Measurements from ENCODE around the gene SP5. TPM values are rescaled to one million over a fixed set of nuclear protein-coding genes. Genes with fewer than 3 reads are reported as not detected.

Gene SP5
- total RNA-seq, 1 experiment from 2014 or later = 1.7 TPM

DNA sequence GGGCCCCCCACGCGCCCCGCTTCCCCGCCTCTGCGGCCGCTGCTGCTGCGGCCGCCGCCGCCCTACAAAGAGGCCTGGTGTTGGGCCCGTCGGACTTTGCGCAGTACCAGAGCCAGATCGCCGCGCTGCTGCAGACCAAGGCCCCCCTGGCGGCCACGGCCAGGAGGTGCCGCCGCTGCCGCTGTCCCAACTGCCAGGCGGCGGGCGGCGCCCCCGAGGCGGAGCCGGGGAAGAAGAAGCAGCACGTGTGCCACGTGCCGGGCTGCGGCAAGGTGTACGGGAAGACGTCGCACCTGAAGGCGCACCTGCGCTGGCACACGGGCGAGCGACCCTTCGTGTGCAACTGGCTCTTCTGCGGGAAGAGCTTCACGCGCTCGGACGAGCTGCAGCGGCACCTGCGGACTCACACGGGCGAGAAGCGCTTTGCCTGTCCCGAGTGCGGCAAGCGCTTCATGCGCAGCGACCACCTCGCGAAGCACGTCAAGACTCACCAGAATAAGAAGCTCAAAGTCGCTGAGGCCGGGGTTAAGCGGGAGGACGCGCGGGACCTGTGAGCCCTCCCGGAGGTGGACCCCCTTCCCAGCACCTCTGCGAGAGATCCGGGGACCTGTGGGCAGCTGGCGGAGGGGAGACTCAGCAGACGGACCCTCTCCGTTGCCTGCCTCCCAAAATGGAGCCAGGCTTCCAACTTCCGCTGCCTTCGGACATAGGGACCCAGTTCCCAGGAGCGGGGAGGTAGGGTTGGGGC, 1.9 kb downstream of the SP5 start (continued):
- peak; percentile 100 for TF ChIP-seq ZNF138 (CRISPR knock-in tag; conservative IDR thresholded peaks at IDR 0.05)
- peak; percentile 99 for TF ChIP-seq FOXK1 (CRISPR knock-in tag; IDR thresholded peaks at IDR 0.05)
- TF ChIP-seq FOXJ3 (CRISPR knock-in tag; IDR thresholded peaks at IDR 0.05; ENCODE audit: borderline replicate concordance) = peak; percentile 76; the same call in 1 of the 2 replicates
- TF ChIP-seq ETV6 (CRISPR knock-in tag; IDR thresholded peaks at IDR 0.05) = peak; percentile 100
- TF ChIP-seq, protein P1, sequence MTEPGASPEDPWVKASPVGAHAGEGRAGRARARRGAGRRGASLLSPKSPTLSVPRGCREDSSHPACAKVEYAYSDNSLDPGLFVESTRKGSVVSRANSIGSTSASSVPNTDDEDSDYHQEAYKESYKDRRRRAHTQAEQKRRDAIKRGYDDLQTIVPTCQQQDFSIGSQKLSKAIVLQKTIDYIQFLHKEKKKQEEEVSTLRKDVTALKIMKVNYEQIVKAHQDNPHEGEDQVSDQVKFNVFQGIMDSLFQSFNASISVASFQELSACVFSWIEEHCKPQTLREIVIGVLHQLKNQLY (CRISPR knock-in tag; IDR thresholded peaks at IDR 0.05) = peak; percentile 98
- TF ChIP-seq, protein P2, sequence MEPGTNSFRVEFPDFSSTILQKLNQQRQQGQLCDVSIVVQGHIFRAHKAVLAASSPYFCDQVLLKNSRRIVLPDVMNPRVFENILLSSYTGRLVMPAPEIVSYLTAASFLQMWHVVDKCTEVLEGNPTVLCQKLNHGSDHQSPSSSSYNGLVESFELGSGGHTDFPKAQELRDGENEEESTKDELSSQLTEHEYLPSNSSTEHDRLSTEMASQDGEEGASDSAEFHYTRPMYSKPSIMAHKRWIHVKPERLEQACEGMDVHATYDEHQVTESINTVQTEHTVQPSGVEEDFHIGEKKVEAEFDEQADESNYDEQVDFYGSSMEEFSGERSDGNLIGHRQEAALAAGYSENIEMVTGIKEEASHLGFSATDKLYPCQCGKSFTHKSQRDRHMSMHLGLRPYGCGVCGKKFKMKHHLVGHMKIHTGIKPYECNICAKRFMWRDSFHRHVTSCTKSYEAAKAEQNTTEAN (CRISPR knock-in tag; IDR thresholded peaks at IDR 0.05) = peak; percentile 97
- peak; percentile 99 for TF ChIP-seq NFE2L1 (CRISPR knock-in tag; IDR thresholded peaks at IDR 0.05)
- peak; percentile 98 for TF ChIP-seq TCF7 (CRISPR knock-in tag; IDR thresholded peaks at IDR 0.05; ENCODE audit: low read depth)
- TF ChIP-seq GRHL2 (CRISPR knock-in tag; IDR thresholded peaks at IDR 0.05; ENCODE audit: insufficient replicate concordance, severe bottlenecking) = no peak
- TF ChIP-seq ATF1 (CRISPR knock-in tag; IDR thresholded peaks at IDR 0.05) = peak; percentile 99
- no peak for TF ChIP-seq OVOL2 (CRISPR knock-in tag; IDR thresholded peaks at IDR 0.05; ENCODE audit: borderline replicate concordance)
- peak; percentile 80 for TF ChIP-seq SP1 (CRISPR knock-in tag; conservative IDR thresholded peaks at IDR 0.05)
- no peak for TF ChIP-seq RORB (CRISPR knock-in tag; IDR thresholded peaks at IDR 0.05)
- no peak for TF ChIP-seq ZNF671 (CRISPR knock-in tag; IDR thresholded peaks at IDR 0.05)
- peak; percentile 100 for TF ChIP-seq RELA (CRISPR knock-in tag; IDR thresholded peaks at IDR 0.05; ENCODE audit: borderline replicate concordance)
- TF ChIP-seq, protein P3, sequence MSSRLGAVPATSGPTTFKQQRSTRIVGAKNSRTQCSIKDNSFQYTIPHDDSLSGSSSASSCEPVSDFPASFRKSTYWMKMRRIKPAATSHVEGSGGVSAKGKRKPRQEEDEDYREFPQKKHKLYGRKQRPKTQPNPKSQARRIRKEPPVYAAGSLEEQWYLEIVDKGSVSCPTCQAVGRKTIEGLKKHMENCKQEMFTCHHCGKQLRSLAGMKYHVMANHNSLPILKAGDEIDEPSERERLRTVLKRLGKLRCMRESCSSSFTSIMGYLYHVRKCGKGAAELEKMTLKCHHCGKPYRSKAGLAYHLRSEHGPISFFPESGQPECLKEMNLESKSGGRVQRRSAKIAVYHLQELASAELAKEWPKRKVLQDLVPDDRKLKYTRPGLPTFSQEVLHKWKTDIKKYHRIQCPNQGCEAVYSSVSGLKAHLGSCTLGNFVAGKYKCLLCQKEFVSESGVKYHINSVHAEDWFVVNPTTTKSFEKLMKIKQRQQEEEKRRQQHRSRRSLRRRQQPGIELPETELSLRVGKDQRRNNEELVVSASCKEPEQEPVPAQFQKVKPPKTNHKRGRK (CRISPR knock-in tag; IDR thresholded peaks at IDR 0.05; ENCODE audit: borderline replicate concordance) = 0 out of 2 replicates have a peak, but pooled peaks have one; percentile 63
- peak; percentile 98 for TF ChIP-seq NR3C1 (CRISPR knock-in tag; conservative IDR thresholded peaks at IDR 0.05; ENCODE audit: low read depth)
- no peak for TF ChIP-seq ZNF423 (CRISPR knock-in tag; IDR thresholded peaks at IDR 0.05)
- TF ChIP-seq SOX15 (CRISPR knock-in tag; IDR thresholded peaks at IDR 0.05) = no peak
- no peak for TF ChIP-seq PRRX2 (CRISPR knock-in tag; IDR thresholded peaks at IDR 0.05)
- TF ChIP-seq, protein P4, sequence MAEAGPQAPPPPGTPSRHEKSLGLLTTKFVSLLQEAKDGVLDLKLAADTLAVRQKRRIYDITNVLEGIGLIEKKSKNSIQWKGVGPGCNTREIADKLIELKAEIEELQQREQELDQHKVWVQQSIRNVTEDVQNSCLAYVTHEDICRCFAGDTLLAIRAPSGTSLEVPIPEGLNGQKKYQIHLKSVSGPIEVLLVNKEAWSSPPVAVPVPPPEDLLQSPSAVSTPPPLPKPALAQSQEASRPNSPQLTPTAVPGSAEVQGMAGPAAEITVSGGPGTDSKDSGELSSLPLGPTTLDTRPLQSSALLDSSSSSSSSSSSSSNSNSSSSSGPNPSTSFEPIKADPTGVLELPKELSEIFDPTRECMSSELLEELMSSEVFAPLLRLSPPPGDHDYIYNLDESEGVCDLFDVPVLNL (CRISPR knock-in tag; IDR thresholded peaks at IDR 0.05; ENCODE audit: borderline replicate concordance, low read depth) = peak; percentile 95
- TF ChIP-seq, protein P5, sequence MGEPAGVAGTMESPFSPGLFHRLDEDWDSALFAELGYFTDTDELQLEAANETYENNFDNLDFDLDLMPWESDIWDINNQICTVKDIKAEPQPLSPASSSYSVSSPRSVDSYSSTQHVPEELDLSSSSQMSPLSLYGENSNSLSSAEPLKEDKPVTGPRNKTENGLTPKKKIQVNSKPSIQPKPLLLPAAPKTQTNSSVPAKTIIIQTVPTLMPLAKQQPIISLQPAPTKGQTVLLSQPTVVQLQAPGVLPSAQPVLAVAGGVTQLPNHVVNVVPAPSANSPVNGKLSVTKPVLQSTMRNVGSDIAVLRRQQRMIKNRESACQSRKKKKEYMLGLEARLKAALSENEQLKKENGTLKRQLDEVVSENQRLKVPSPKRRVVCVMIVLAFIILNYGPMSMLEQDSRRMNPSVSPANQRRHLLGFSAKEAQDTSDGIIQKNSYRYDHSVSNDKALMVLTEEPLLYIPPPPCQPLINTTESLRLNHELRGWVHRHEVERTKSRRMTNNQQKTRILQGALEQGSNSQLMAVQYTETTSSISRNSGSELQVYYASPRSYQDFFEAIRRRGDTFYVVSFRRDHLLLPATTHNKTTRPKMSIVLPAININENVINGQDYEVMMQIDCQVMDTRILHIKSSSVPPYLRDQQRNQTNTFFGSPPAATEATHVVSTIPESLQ (CRISPR knock-in tag; IDR thresholded peaks at IDR 0.05) = peak; percentile 88; the same call in 1 of the 2 replicates
- TF ChIP-seq, protein P6, sequence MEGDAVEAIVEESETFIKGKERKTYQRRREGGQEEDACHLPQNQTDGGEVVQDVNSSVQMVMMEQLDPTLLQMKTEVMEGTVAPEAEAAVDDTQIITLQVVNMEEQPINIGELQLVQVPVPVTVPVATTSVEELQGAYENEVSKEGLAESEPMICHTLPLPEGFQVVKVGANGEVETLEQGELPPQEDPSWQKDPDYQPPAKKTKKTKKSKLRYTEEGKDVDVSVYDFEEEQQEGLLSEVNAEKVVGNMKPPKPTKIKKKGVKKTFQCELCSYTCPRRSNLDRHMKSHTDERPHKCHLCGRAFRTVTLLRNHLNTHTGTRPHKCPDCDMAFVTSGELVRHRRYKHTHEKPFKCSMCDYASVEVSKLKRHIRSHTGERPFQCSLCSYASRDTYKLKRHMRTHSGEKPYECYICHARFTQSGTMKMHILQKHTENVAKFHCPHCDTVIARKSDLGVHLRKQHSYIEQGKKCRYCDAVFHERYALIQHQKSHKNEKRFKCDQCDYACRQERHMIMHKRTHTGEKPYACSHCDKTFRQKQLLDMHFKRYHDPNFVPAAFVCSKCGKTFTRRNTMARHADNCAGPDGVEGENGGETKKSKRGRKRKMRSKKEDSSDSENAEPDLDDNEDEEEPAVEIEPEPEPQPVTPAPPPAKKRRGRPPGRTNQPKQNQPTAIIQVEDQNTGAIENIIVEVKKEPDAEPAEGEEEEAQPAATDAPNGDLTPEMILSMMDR (IDR thresholded peaks at IDR 0.05) = no peak; the same call in none of the 2 replicates
- TF ChIP-seq NFATC4 (CRISPR knock-in tag; IDR thresholded peaks at IDR 0.05) = no peak
- TF ChIP-seq, protein P7, sequence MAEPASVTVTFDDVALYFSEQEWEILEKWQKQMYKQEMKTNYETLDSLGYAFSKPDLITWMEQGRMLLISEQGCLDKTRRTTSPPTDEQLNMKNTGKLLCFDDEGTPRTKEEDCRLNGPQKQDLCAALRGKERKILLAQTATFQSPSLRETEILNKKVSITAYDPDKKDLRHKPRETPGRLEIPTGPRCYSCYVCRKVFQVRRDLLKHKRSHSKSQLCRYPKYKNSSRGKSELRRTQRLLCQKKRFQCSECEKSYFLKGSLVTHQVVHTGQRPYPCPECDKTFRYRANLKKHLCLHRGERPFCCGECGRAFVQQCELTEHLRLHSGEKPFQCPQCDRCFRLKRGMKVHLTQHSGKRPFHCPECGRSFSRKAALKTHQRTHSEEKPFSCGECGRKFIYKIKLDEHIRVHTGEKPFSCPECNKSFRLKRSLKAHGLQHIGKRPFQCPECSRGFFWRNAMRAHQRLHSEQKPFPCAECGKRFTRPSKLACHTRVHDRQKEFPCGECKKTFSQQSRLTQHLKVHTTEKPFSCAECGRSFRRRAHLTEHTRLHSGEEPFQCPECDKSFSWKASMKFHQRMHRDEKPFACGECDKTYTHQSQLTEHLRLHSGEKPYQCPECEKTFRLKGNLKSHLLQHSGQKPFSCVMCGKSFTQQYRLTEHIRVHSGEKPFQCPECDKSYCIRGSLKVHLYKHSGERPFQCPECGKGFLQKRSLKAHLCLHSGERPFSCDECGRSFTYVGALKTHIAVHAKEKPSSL (CRISPR knock-in tag; conservative IDR thresholded peaks at IDR 0.05) = no peak
- peak; percentile 99 for TF ChIP-seq CBFB (CRISPR knock-in tag; IDR thresholded peaks at IDR 0.05; ENCODE audit: low read depth)
- TF ChIP-seq IRF2 (CRISPR knock-in tag; IDR thresholded peaks at IDR 0.05; ENCODE audit: borderline replicate concordance, low read depth) = peak; percentile 91
- TF ChIP-seq CREB1 (CRISPR knock-in tag; IDR thresholded peaks at IDR 0.05) = peak; percentile 99

Measured in WTC11 (cell line).